Activated CD8-positive, alpha-beta memory T cell treated with anti-CD3 and anti-CD28 coated beads, Interleukin-2, amount 50 U/mL, for 24 hours (primary cell): ENCODE data around the gene ABCC4.

Source experiments
- DNase-seq: peaks from one replicate; pipeline ENCODE4 v3.0.0-alpha.2; 2020; ENCODE audit errors: extremely low read depth

The ABCC4 gene

GRCh38 chr13:95049772-95050171 is 251.5 kb downstream of the ABCC4 start:
- DNase-seq: no peak

- DNase-seq: no peak
Measured at GRCh38 chr13:95044452-95045205, 256.6 kb downstream of the ABCC4 start.

GRCh38 chr13:95039415-95039814 is 261.8 kb downstream of the ABCC4 start:
- DNase-seq: no peak

GRCh38 chr13:95038949-95039348 is 262.3 kb downstream of the ABCC4 start:
- DNase-seq: no peak

GRCh38 chr13:95035311-95036109 is 265.7 kb downstream of the ABCC4 start:
- DNase-seq: no peak

- DNase-seq: no peak
Measured at GRCh38 chr13:95033890-95034289, 267.4 kb downstream of the ABCC4 start.

- no peak for DNase-seq
Measured at GRCh38 chr13:95032121-95032520, 269.1 kb downstream of the ABCC4 start.

GRCh38 chr13:95030821-95031343 is 270.4 kb downstream of the ABCC4 start:
- no peak for DNase-seq

- DNase-seq: no peak
Measured at GRCh38 chr13:95027638-95028037, 273.6 kb downstream of the ABCC4 start.

- DNase-seq: no peak
Measured at GRCh38 chr13:95025116-95025515, 276.1 kb downstream of the ABCC4 start.

GRCh38 chr13:95023405-95023804 is 277.8 kb downstream of the ABCC4 start:
- DNase-seq: no peak

- no peak for DNase-seq
Measured at GRCh38 chr13:95020298-95020987, 280.8 kb downstream of the ABCC4 start.

- DNase-seq: no peak
Measured at GRCh38 chr13:95019886-95020285, 281.4 kb downstream of the ABCC4 start.

- no peak for DNase-seq
Measured at GRCh38 chr13:95007322-95007721, 293.9 kb downstream of the ABCC4 start.

GRCh38 chr13:95005300-95005699 is 296.0 kb downstream of the ABCC4 start:
- DNase-seq: no peak

GRCh38 chr13:95003019-95003813 is 298.0 kb downstream of the ABCC4 start:
- DNase-seq: no peak

- no peak for DNase-seq
Measured at GRCh38 chr13:95002126-95002525, 299.1 kb downstream of the ABCC4 start.

GRCh38 chr13:94999871-95000270 is 301.4 kb downstream of the ABCC4 start:
- no peak for DNase-seq

GRCh38 chr13:94997126-94997525 is 304.1 kb downstream of the ABCC4 start:
- no peak for DNase-seq

- no peak for DNase-seq
Measured at GRCh38 chr13:94996445-94996844, 304.8 kb downstream of the ABCC4 start.

- no peak for DNase-seq
Measured at GRCh38 chr13:94994506-94994905, 306.7 kb downstream of the ABCC4 start.
